ENCODE measurements around the gene C1QTNF1. TPM values are rescaled to one million over a fixed set of nuclear protein-coding genes. Genes with fewer than 3 reads are reported as not detected.

C1QTNF1 gene
- total RNA-seq, 1 donor from 2014 or later = 563 TPM

GRCh38 chr17:79087428-79088143 lies 63.6 kb downstream of the C1QTNF1 start:
- DNase-seq (ENCODE audit: low spot score) = no peak

DNA sequence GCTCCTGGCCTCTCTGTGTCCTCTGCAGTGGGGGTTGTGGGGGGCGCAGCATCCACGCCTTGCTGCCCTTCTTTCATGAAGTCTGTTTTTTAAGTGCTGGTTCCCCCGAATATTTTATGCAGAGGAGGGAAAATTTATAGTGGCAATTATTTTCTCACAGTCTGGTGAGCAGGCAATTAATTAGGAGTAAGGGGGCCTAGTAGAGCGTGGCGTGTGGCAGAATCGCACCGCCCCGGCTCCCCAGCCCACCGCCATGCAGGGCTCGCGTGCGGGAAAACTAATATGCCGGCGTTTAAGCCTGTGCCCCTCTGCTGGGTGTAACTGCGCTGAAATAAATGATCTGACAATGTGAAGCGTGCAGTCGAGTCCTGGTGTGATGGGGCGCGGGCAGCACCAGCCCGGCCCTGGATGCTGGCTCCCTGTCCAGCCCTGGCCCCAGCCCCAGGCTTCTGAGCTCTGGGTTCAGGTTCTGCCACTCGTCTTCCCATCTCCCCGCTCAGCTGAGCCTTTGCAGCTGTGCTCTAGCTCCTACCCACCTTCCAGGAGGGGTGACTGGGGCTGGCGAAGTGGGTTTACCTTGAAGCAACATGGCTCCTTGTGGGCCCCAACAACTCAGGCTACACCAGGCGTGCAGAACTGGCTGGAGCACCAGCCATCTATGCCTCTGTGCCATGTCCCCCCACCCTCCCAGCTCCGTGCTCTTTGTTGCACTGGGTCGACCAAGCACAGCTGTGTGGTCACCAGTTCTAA lies 64.5 kb downstream of the C1QTNF1 start:
- DNase-seq (ENCODE audit: low spot score) = no peak

DNA sequence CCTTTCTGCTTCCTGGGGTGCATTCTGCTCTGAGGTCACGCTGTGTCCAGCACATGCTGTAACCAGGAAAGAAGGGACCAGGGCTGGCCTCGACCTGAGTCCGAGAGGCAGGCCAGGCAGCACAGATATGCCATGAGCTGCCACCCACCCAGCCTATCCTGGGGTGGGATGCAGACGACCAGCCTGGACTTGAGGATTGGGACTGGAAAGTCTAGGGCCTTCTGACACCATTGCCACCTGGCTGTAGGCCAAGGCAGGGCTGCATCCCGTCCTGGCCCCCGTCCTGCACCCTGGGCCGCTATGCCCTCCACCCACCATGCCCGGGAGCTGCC lies 65.0 kb downstream of the C1QTNF1 start:
- DNase-seq (ENCODE audit: low spot score) = no peak

- DNase-seq (ENCODE audit: low spot score) = no peak
Observed at GRCh38 chr17:79089720-79090442, 65.9 kb downstream of the C1QTNF1 start.

DNA sequence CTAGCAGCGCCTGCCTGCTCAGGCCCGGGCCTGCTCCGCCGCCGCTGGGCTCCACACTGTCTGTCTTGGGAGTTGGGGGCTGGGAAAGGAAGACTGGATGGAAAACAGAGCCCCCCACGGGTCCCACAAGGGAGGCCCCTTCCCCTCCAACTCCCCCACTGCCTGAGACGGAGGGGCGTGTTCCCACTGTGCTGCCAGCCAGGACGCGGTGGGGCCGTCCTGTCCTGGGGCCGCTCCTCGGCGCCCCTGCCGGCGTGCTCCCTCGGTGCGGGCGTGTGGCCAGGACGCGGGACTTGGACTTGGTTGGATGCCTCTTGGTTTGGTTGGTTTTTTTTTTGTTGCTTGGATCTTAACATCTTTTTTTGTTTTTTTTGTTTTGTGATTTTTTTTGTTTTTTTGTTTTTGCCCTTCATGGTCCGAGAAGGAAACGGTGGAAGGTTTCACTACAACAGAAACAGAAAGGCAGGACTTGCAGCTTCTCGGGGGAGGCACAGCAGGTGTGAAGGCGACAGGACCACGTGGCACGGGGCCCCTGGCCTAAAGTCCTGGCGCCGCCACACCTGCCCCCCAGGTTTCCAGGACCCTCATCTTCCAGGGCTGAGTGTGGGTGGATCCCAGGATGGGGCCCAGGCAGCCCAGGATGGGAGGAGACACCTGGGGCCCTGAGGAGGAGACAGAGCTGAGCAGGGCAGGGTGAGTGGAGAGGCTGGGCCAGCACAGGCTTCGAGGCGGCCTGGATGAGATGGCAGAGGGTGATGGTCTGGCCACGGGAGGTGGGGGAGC lies 66.7 kb downstream of the C1QTNF1 start:
- DNase-seq (ENCODE audit: low spot score) = no peak

GRCh38 chr17:79091226-79091670 lies 67.3 kb downstream of the C1QTNF1 start:
- no peak for DNase-seq (ENCODE audit: low spot score)

DNA sequence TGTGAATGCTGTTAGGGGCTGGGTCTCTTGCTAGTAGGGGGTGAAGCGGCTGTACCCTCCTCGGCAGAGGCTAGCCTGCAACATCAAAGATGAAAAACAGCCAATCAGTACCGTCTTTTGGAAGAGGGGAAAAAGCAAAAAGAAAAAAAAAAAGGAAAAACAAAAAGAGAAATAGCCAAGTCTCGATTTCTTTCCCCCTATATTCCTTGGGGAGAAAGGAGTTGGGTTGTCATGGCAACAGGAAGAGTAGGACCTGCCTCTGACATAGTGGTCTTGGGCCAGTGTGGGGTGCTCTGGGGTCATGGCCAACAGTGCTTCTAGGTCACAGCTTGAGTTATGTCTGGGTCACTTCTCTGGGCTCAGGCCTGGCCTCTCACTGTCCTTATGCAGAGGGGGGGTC lies 68.6 kb downstream of the C1QTNF1 start:
- no peak for DNase-seq (ENCODE audit: low spot score)

- DNase-seq (ENCODE audit: low spot score) = no peak
Observed at GRCh38 chr17:79093270-79093669, 69.3 kb downstream of the C1QTNF1 start.

DNA sequence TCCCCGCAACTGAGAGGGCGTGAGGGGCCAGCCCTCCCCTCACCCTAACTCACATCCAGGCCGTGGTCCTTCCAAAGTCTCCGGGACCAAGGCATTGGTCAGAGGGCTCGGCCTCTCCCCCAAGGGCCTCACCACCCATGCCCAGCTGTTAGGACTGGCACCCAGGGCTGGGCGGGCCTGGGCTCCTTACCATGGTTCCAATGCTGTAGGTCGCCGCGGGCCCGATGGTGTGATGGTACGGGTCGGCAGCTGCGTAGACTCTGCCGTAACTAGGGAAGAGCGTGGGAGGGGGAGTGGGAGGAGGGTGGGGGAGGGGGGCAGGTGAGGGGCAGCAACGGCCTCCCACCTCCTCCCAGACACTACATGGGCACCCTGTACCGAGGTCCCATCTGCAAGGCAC lies 70.3 kb downstream of the C1QTNF1 start:
- no peak for DNase-seq (ENCODE audit: low spot score)

- DNase-seq (ENCODE audit: low spot score) = no peak
Observed at GRCh38 chr17:79095345-79096055, 71.5 kb downstream of the C1QTNF1 start.

GRCh38 chr17:79096477-79096876 lies 72.5 kb downstream of the C1QTNF1 start:
- DNase-seq (ENCODE audit: low spot score) = no peak

- no peak for DNase-seq (ENCODE audit: low spot score)
Observed at GRCh38 chr17:79097226-79098055, 73.5 kb downstream of the C1QTNF1 start.

GRCh38 chr17:79098282-79098867 lies 74.4 kb downstream of the C1QTNF1 start:
- DNase-seq (ENCODE audit: low spot score) = no peak

Other genes with a start within 250 kb of the C1QTNF1 start
- 54.9 TPM for gene CYTH1, start 241.9 kb upstream of the C1QTNF1 start, total RNA-seq
- gene USP36, start 183.4 kb upstream of the C1QTNF1 start, total RNA-seq = 93.9 TPM
- gene CEP295NL, start 121.0 kb upstream of the C1QTNF1 start, total RNA-seq = 6.5 TPM
- gene TIMP2, start 98.8 kb upstream of the C1QTNF1 start, total RNA-seq = 351 TPM
- 417 TPM for gene LGALS3BP, start 44.2 kb upstream of the C1QTNF1 start, total RNA-seq
- 37.9 TPM for gene CANT1, start 14.4 kb upstream of the C1QTNF1 start, total RNA-seq
- 38.8 TPM for gene ENGASE, start 50.7 kb downstream of the C1QTNF1 start, total RNA-seq

Measured in mesenteric fat pad (tissue), 1 donor.